PC-3 (cell line): ENCODE measurements around the gene PES1. TPM values are rescaled to one million over a fixed set of nuclear protein-coding genes. Genes with fewer than 3 reads are reported as not detected.

Experiments used
- ATAC-seq: fragments of 200-7000 bp; cut with Tn5 transposase; 2 replicates; pipeline ENCODE4 v1.9.1; 2020; ENCODE audit warnings: mild to moderate bottlenecking, moderate library complexity
- BruUV-seq: library from RNA; stranded (reverse); fragments of 400-500 nt; replicated peaks from 2 replicates; lab custom pipeline; 2021; lab: Mats Ljungman, UMichigan
- CTCF ChIA-PET: fragments of 300-600 bp; sonication (Branson Sonifier 250); formaldehyde crosslinking; loops from one replicate; lab custom pipeline; 2022; ENCODE audit warnings: antibody characterized with exemption; lab: Charles Lee
- POLR2A ChIA-PET: fragments of 300-600 bp; sonication (Branson Sonifier 250); formaldehyde crosslinking; loops from one replicate; lab custom pipeline; 2022; ENCODE audit warnings: antibody characterized with exemption; ENCODE audit not compliant: unreplicated experiment; lab: Charles Lee
- DNase-seq: peaks from one replicate; pipeline ENCODE4 v3.0.0-alpha.2; 2015
- H2AFZ ChIP-seq: fragments of 300-600 bp; sonication (generic); 2 replicates; pipeline ENCODE4 v1.6.0; 2016; ENCODE audit warnings: antibody characterized with exemption, low read length
- H3F3A ChIP-seq: fragments of 300-600 bp; sonication (generic); one replicate; pipeline ENCODE4 v1.6.0; 2017; ENCODE audit warnings: antibody characterized with exemption, low read length, control low read depth, mild to moderate bottlenecking; ENCODE audit not compliant: unreplicated experiment
- H3K27ac ChIP-seq: fragments of 300-600 bp; sonication (generic); 2 replicates; pipeline ENCODE4 v1.5.1; 2016; ENCODE audit warnings: mild to moderate bottlenecking, low read length
- H3K27me3 ChIP-seq: fragments of 300-600 bp; sonication (generic); 2 replicates; pipeline ENCODE4 v1.6.1; 2016; ENCODE audit warnings: low read length, mixed read lengths
- H3K36me3 ChIP-seq: fragments of 300-600 bp; sonication (generic); 2 replicates; pipeline ENCODE4 v1.6.1; 2016; ENCODE audit warnings: low read depth, mixed run types, low read length, mixed read lengths
- H3K4me1 ChIP-seq: fragments of 300-600 bp; sonication (generic); 2 replicates; pipeline ENCODE4 v1.5.1; 2016; ENCODE audit warnings: low read length; ENCODE audit not compliant: insufficient read depth
- H3K4me2 ChIP-seq: fragments of 300-600 bp; sonication (generic); 2 replicates; pipeline ENCODE4 v1.6.0; 2016; ENCODE audit warnings: low read length
- H3K4me3 ChIP-seq: fragments of 300-600 bp; sonication (generic); 2 replicates; pipeline ENCODE4 v1.5.1; 2016; ENCODE audit warnings: mild to moderate bottlenecking, low read length, mixed read lengths
- H3K79me2 ChIP-seq: fragments of 300-600 bp; sonication (generic); 2 replicates; pipeline ENCODE4 v1.6.1; 2017; ENCODE audit warnings: low read length, mixed read lengths
- H3K9ac ChIP-seq: fragments of 300-600 bp; sonication (generic); 2 replicates; pipeline ENCODE4 v1.6.0; 2016; ENCODE audit warnings: mild to moderate bottlenecking, low read length
- H3K9me2 ChIP-seq: fragments of 300-600 bp; sonication (generic); replicated peaks from 2 replicates; pipeline ENCODE4 v1.6.1; 2016; ENCODE audit warnings: mixed run types, low read length, mixed read lengths
- H3K9me3 ChIP-seq: fragments of 300-600 bp; sonication (generic); 2 replicates; pipeline ENCODE4 v1.6.1; 2016; ENCODE audit warnings: low read length, mixed read lengths
- H4K20me1 ChIP-seq: fragments of 300-600 bp; sonication (generic); 2 replicates; pipeline ENCODE4 v1.6.1; 2016; ENCODE audit warnings: low read length, mixed read lengths
- CTCF ChIP-seq: fragments of 300-600 bp; sonication (generic); conservative IDR thresholded peaks from 2 replicates; pipeline ENCODE4 v1.5.1; 2017; ENCODE audit warnings: antibody characterized with exemption, low read depth, mild to moderate bottlenecking, low read length
- EZH2 ChIP-seq: fragments of 300-600 bp; sonication (generic); IDR thresholded peaks from one replicate; pipeline ENCODE4 v1.6.1; 2017; ENCODE audit warnings: antibody characterized with exemption, mild to moderate bottlenecking, low read length; ENCODE audit not compliant: unreplicated experiment
- EZH2phosphoT487 ChIP-seq: fragments of 300-600 bp; sonication (generic); IDR thresholded peaks from 2 replicates; pipeline ENCODE4 v1.6.1; 2018; ENCODE audit warnings: mild to moderate bottlenecking, antibody characterized with exemption, low read length, borderline replicate concordance
- intact Hi-C: fragments of 100-400 bp; cut with micrococcal nuclease; formaldehyde crosslinking; loops from 2 replicates; pipeline ENCODE4 v1.9.0; 2023
- total RNA-seq: library from RNA; depleted of rRNA; stranded (reverse); fragments of >200 nt; gene quantifications from 2 replicates; pipeline ENCODE4 v1.2.3, GENCODE V29; 2014

The PES1 gene
- total RNA-seq, 1 experiment from 2014 or later = 105 TPM

GRCh38 chr22:30578481-30578880 is 13.2 kb downstream of the PES1 start:
- Histone ChIP-seq H3K9ac (no peak overlapping the region), H3K4me2 (no peak overlapping the region), H2AFZ (no peak overlapping the region), H3K79me2 (no peaks in the 10 kb centered on the region), H4K20me1 (no peaks in the 10 kb centered on the region), H3K9me2 (no peaks in the 10 kb centered on the region), H3K36me3 (peaks cover 19% of the 10 kb centered on the region), H3K4me1 (no peaks in the 10 kb centered on the region), H3K27me3 (no peaks in the 10 kb centered on the region), H3K4me3 (no peak overlapping the region), H3F3A (no peaks in the 10 kb centered on the region), H3K9me3 (no peaks in the 10 kb centered on the region), H3K27ac (no peak overlapping the region)
- ATAC-seq (no peak), DNase-seq (no peak)
- ChIA-PET POLR2A (no interaction called here), CTCF (no interaction called here)
- TF ChIP-seq EZH2phosphoT487 = no peak
- no peak for TF ChIP-seq CTCF
- no peak for TF ChIP-seq EZH2
- intact Hi-C loops = no loop called here
- no TSS peak for BruUV-seq

- no peaks in the 10 kb centered on the region for H3K79me2 ChIP-seq
- H3K4me1 ChIP-seq = no peaks in the 10 kb centered on the region
- no peaks in the 10 kb centered on the region for H3K27me3 ChIP-seq
- CTCF ChIA-PET = no interaction called here
- no peak for DNase-seq
- H3K9me2 ChIP-seq = no peaks in the 10 kb centered on the region
- H3K9me3 ChIP-seq = no peaks in the 10 kb centered on the region
- intact Hi-C loops = no loop called here
- H2AFZ ChIP-seq = no peak overlapping the region
- no TSS peak for BruUV-seq
- POLR2A ChIA-PET = no interaction called here
- no peaks in the 10 kb centered on the region for H3F3A ChIP-seq
- H4K20me1 ChIP-seq = no peaks in the 10 kb centered on the region
- no peak overlapping the region for H3K4me3 ChIP-seq
- no peak overlapping the region for H3K4me2 ChIP-seq
- ATAC-seq = no peak
- TF ChIP-seq CTCF = no peak
- TF ChIP-seq EZH2phosphoT487 = no peak
- no peak for TF ChIP-seq EZH2
- H3K27ac ChIP-seq = no peak overlapping the region
- no peak overlapping the region for H3K9ac ChIP-seq
- peaks cover 16% of the 10 kb centered on the region for H3K36me3 ChIP-seq
These were observed 15.9 kb downstream of the PES1 start for GRCh38 chr22:30575859-30576258.

GRCh38 chr22:30574997-30575671 is 16.6 kb downstream of the PES1 start:
- no peak for ATAC-seq
- no peak overlapping the region for H3K4me2 ChIP-seq
- no peak for DNase-seq
- H3K4me1 ChIP-seq = no peaks in the 10 kb centered on the region
- no peaks in the 10 kb centered on the region for H3K79me2 ChIP-seq
- H3F3A ChIP-seq = no peaks in the 10 kb centered on the region
- no peak overlapping the region for H3K4me3 ChIP-seq
- POLR2A ChIA-PET = no interaction called here
- BruUV-seq = no TSS peak
- H3K9me3 ChIP-seq = no peaks in the 10 kb centered on the region
- peaks cover 10% of the 10 kb centered on the region for H3K36me3 ChIP-seq
- intact Hi-C loops = no loop called here
- no peak overlapping the region for H3K9ac ChIP-seq
- no peak overlapping the region for H2AFZ ChIP-seq
- TF ChIP-seq EZH2 = no peak
- H4K20me1 ChIP-seq = no peaks in the 10 kb centered on the region
- H3K9me2 ChIP-seq = no peaks in the 10 kb centered on the region
- H3K27me3 ChIP-seq = no peaks in the 10 kb centered on the region
- CTCF ChIA-PET = no interaction called here
- H3K27ac ChIP-seq = no peak overlapping the region
